Neural cell (in vitro differentiated cells): ENCODE measurements around the gene HS3ST1.

Experiments used
- CTCF ChIP-seq: fragments of 450-650 bp; IDR thresholded peaks from 2 replicates; pipeline ENCODE4 v1.5.1; 2014; ENCODE audit warnings: antibody characterized with exemption, mild to moderate bottlenecking, moderate library complexity; ENCODE audit not compliant: poor library complexity, severe bottlenecking
- EP300 ChIP-seq: fragments of 450-650 bp; conservative IDR thresholded peaks from 2 replicates; pipeline ENCODE4 v1.6.1; 2014; ENCODE audit warnings: antibody characterized with exemption, mild to moderate bottlenecking, moderate library complexity; ENCODE audit not compliant: poor library complexity, severe bottlenecking
- RAD21 ChIP-seq: fragments of 450-650 bp; conservative IDR thresholded peaks from 2 replicates; pipeline ENCODE4 v1.6.1; 2014; ENCODE audit warnings: antibody characterized with exemption, mild to moderate bottlenecking, moderate library complexity
- TAF1 ChIP-seq: IDR thresholded peaks from 2 replicates; pipeline ENCODE4 v1.6.1; 2012; ENCODE audit warnings: low read depth

GRCh38 chr4:11404431-11404830 lies 24.3 kb downstream of the HS3ST1 start:
- TF ChIP-seq CTCF = no peak
- TF ChIP-seq RAD21 = no peak
- TF ChIP-seq TAF1 = no peak
- TF ChIP-seq EP300 = no peak
